Measurements from ENCODE around the gene CPLX1.

GRCh38 chr4:824461-825062 is 1.4 kb downstream of the CPLX1 start:
- no peak for TF ChIP-seq CTCF (IDR thresholded peaks at IDR 0.05)
- TF ChIP-seq POLR2A (IDR thresholded peaks at IDR 0.05): no peak
